ENCODE results near the gene WWOX. TPM values are rescaled to one million over a fixed set of nuclear protein-coding genes. Genes with fewer than 3 reads are reported as not detected.

The WWOX gene
- total and polyA plus RNA-seq, 2 of the 8 experiments (the other 6 are each of a cell fraction or from before 2014, with no cell fraction given), result 5.4 to 16.7 TPM

DNA sequence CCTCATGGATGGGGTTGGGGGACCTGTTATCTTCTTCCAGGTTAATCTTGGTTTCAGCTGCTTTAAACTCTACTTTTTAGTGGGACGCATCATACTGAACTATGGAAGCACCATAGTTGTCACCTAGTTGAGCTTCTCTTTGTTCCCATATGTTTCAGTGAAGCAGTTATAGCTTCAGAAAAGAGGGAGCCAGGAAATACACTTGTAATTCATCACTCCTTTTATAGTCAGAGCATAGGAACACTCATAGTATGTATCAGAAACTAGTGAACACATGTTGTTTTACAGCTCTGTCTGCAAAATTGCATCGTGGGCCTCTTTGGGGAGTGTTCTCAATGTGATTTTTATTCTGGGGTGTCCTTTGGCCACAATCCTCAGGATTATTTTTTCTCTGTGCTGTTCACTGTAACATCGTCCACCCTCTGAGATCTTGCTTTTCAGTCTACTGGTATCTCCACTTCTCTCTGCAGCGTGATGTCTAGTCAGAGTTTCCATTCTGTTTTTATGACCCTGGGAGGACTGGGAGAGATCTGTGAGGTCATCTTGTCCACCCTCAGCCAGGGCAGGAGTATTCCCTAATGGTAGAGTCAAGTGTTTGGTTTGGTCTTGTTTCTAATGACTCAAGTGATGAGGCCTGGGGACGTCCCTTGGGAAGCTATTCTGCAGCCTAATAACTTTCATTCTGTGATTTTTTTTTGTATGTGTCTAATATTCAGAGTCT is 585.4 kb downstream of the WWOX start:
- Histone ChIP-seq H3K27ac (ENCODE audit: low read depth, low read length) (no peak overlapping the region), H3K4ac (replicated peaks; ENCODE audit: insufficient read length, low read depth, low read length) (no peak overlapping the region), H2BK12ac (ENCODE audit: low read depth, low read length) (no peak overlapping the region), H3K79me2 (ENCODE audit: control insufficient read depth in 1 of 2, insufficient read depth in 2 of 2, low read length in 2 of 2) (no peaks in the 10 kb centered on the region), H4K20me1 (replicated peaks in 1 of 2; ENCODE audit: control insufficient read depth in 1 of 2, insufficient read depth in 2 of 2, low read length in 2 of 2) (no peaks in the 10 kb centered on the region), H3K9me3 (ENCODE audit: insufficient read depth in 2 of 2, low read depth in 1 of 2, low read length in 1 of 2) (no peaks in the 10 kb centered on the region), H2AK5ac (ENCODE audit: low read depth, low read length) (no peak overlapping the region), H3K79me1 (ENCODE audit: low read depth, low read length) (no peaks in the 10 kb centered on the region), H3K4me1 (replicated peaks in 1 of 4; ENCODE audit: control insufficient read depth in 3 of 4, insufficient read depth in 4 of 4, low read length in 3 of 4) (no peaks in the 10 kb centered on the region), H3K23me2 (ENCODE audit: low read depth, low read length) (no peaks in the 10 kb centered on the region), H2BK5ac (ENCODE audit: low read depth, low read length) (no peak overlapping the region), H4K5ac (ENCODE audit: insufficient read length, low read depth, low read length) (no peak overlapping the region), H3K4me3 (ENCODE audit: extremely low read depth in 1 of 4, insufficient read depth in 2 of 4, low read depth in 3 of 4, low read length in 4 of 4) (no peak overlapping the region), H3K18ac (ENCODE audit: extremely low read depth, low read length) (no peak overlapping the region), H4K8ac (ENCODE audit: extremely low read depth, insufficient read depth, low read length) (no peak overlapping the region), H3K23ac (ENCODE audit: insufficient read length) (no peak overlapping the region), H2BK20ac (ENCODE audit: low read length) (no peak overlapping the region), H3K36me3 (ENCODE audit: control insufficient read depth in 2 of 4, insufficient read depth in 4 of 4, low read length in 3 of 4) (no peaks in the 10 kb centered on the region), H3K27me3 (replicated peaks in 1 of 4; ENCODE audit: control insufficient read depth in 3 of 4, extremely low read depth in 1 of 4, insufficient read depth in 3 of 4, low read length in 3 of 4) (no peaks in the 10 kb centered on the region), H3K14ac (ENCODE audit: insufficient read length) (no peak overlapping the region), H3K56ac (replicated peaks; ENCODE audit: insufficient read length, low read depth, low read length) (no peak overlapping the region), H2BK120ac (replicated peaks; ENCODE audit: low read depth, low read length) (no peak overlapping the region), H2BK15ac (ENCODE audit: low read length) (no peak overlapping the region), H4K91ac (replicated peaks; ENCODE audit: insufficient read length, low read length) (no peak overlapping the region), H2AFZ (ENCODE audit: low read length) (no peak overlapping the region), H3K4me2 (ENCODE audit: insufficient read depth in 1 of 2, low read depth in 2 of 2, low read length in 2 of 2) (no peak overlapping the region), H3K9ac (replicated peaks in 1 of 4; ENCODE audit: extremely low read depth in 1 of 4, low read depth in 3 of 4, low read length in 3 of 4) (no peak overlapping the region)
- DNase-seq (ENCODE audit: low read depth in 1 of 2, low spot score in 2 of 2) (no peak), FAIRE-seq (no peak)
- CTCF ChIA-PET (ENCODE audit: partially characterized antibody), result interaction anchor here (0.6 to 1.2 kb wide), 2 partner anchors 11 to 177 kb away, joined by 3 read pairs; no protein-coding TSS in a partner anchor
- POLR2A ChIA-PET (ENCODE audit: partially characterized antibody), result no interaction called here
- 90% methylated on average over 5 of the region's 5 CpGs; no CpG with 5 or more reads in 1 of the 2 experiments for WGBS, 2 experiments (ENCODE audit: extremely low coverage in 1 of 2, insufficient coverage in 1 of 2, insufficient read length in 1 of 2, insufficient replicate concordance in 2 of 2, low coverage in 1 of 2, low lambda C conversion rate in 2 of 2, missing lambda C conversion rate in 1 of 2)
- TF ChIP-seq KDM1A (IDR thresholded peaks at IDR 0.05; ENCODE audit: borderline replicate concordance, low read length) (no peak), RBBP5 (IDR thresholded peaks at IDR 0.05; ENCODE audit: borderline replicate concordance, low read depth, low read length) (no peak), BACH1 (IDR thresholded peaks at IDR 0.05; ENCODE audit: low read length) (no peak), SP4 (IDR thresholded peaks at IDR 0.05; ENCODE audit: low read length) (no peak), FOSL1 (IDR thresholded peaks at IDR 0.05; ENCODE audit: insufficient read depth, low read depth, low read length) (no peak), EGR1 (IDR thresholded peaks at IDR 0.05; ENCODE audit: borderline replicate concordance, low read depth, low read length) (no peak), ZNF274 (IDR thresholded peaks at IDR 0.05; ENCODE audit: borderline replicate concordance, extremely low read depth, low read length) (no peak), EZH2 (IDR thresholded peaks at IDR 0.05; ENCODE audit: low read depth, low read length, severe bottlenecking) (no peak), SIRT6 (IDR thresholded peaks at IDR 0.05; ENCODE audit: low read length) (no peak), CHD2 (IDR thresholded peaks at IDR 0.05; ENCODE audit: low read length) (no peak)
- TF ChIP-seq, protein P1, sequence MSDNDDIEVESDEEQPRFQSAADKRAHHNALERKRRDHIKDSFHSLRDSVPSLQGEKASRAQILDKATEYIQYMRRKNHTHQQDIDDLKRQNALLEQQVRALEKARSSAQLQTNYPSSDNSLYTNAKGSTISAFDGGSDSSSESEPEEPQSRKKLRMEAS (IDR thresholded peaks at IDR 0.05), result no peak
- TF ChIP-seq, protein P2, sequence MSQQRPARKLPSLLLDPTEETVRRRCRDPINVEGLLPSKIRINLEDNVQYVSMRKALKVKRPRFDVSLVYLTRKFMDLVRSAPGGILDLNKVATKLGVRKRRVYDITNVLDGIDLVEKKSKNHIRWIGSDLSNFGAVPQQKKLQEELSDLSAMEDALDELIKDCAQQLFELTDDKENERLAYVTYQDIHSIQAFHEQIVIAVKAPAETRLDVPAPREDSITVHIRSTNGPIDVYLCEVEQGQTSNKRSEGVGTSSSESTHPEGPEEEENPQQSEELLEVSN (IDR thresholded peaks at IDR 0.05), result no peak

Data from H1 (cell line).